HT1080 (cell line): ENCODE measurements around the gene PARK7. TPM values are rescaled to one million over a fixed set of nuclear protein-coding genes. Genes with fewer than 3 reads are reported as not detected.
A peak's percentile ranks its signal among the peaks of the same experiment; 100 is the strongest.

Experiments used
- DNase-seq: peaks from one replicate; pipeline ENCODE4 v3.0.0-alpha.2; 2015; ENCODE audit warnings: low read depth
- total RNA-seq: library from RNA; depleted of rRNA; stranded (reverse); fragments of >200 nt; shearing (Covaris generic); gene quantifications from 2 replicates; pipeline ENCODE4 v1.2.3, GENCODE V29; 2014

Gene PARK7
- total RNA-seq, 1 experiment from 2014 or later = 280 TPM

DNA sequence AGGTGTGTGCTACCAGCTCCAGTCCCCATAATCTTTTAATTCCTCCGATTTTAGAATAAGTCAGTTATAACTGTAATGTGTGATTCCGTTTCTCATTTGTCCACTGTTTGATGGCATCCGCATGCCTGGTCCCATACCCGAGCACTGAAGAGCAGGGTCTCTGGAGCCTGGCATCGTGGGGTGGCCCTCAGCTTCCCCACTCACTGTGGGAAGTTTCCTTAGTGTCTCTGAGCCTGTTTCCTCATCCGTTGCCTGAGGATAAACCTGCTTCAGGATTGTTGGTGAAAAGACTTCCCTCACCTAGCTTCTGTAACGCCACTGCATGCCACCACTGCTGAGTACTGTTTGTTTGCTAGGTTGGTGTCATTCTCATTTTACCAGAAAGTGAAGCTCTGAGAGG is 19.5 kb downstream of the PARK7 start:
- DNase-seq = no peak

DNA sequence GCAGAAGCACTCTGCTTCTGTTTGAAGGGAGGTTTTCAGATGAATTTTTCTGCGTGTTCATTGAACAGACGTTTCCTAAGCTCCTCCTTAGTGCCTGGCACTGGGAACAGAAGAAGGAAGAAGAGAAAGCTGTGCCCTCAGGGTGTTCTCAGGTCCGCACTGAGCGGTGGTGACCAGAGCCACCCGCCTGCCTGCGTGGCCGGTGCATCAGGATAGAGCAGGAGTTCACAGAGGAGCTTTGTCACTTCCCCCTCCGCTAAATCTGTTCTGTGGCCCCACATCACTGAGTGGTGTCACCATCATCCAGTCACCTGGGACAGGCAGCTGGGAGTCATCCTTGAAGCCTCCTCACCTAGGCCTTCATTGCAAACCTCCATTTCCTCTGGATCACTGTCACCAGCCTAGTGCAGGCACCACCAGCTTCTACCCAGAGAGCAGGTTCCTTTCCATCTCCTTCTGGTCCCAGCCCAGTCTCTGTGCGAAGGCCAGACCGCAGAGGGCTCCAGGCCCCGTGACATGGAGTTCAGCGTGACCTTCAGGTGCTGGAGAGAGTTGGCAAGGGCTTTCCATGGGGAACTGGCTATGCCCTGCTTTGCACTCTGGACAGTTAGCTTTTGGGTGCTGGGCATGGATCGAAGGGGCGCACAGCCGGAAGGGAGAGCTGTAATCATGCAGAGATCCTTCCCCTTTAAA is 21.7 kb downstream of the PARK7 start:
- DNase-seq = no peak

DNA sequence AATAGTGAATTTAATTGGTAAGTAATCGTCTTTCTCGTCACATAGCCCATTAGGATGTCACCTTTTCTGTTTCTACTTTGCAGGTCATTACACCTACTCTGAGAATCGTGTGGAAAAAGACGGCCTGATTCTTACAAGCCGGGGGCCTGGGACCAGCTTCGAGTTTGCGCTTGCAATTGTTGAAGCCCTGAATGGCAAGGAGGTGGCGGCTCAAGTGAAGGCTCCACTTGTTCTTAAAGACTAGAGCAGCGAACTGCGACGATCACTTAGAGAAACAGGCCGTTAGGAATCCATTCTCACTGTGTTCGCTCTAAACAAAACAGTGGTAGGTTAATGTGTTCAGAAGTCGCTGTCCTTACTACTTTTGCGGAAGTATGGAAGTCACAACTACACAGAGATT is 23.3 kb downstream of the PARK7 start:
- DNase-seq = no peak

GRCh38 chr1:7985851-7986612 is 24.5 kb downstream of the PARK7 start:
- DNase-seq = no peak

DNA sequence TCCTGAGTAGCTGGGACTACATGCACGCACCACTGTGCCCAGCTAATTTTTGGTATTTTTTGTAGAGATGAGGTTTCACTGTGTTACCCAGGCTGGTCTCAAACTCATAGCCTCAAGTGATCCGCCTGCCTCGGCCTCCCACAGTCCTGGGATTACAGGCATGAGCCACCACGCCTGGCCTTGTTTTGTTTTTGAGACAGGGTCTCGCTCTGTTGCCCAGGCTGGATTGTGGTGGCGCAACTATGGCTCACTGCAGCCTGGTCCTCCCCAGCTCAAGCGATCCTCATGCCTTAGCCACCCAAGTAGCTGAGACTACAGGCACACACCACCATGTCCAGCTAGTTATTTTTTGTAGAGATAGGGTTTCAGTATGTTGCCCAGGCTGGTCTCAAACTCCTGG is 26.0 kb downstream of the PARK7 start:
- DNase-seq = no peak

DNA sequence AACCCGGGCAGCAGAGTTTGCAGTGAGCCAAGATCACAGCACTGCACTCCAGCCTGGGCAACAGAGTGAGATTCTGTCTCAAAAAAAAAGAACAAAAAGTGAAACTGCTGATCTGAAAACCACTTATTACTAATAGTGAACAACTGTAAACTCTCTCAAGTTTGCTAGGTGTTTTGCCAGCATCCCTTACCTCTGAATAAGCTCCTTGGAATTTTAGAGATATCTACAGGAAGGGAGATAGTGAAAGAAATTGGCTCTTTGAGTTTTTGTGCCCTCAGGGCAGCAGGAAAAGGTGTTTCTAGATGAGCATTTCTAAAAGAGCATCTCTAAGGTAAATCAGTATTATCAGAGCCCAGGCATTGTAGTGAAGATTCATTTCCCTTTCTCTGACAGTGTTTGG is 27.1 kb downstream of the PARK7 start:
- no peak for DNase-seq

DNA sequence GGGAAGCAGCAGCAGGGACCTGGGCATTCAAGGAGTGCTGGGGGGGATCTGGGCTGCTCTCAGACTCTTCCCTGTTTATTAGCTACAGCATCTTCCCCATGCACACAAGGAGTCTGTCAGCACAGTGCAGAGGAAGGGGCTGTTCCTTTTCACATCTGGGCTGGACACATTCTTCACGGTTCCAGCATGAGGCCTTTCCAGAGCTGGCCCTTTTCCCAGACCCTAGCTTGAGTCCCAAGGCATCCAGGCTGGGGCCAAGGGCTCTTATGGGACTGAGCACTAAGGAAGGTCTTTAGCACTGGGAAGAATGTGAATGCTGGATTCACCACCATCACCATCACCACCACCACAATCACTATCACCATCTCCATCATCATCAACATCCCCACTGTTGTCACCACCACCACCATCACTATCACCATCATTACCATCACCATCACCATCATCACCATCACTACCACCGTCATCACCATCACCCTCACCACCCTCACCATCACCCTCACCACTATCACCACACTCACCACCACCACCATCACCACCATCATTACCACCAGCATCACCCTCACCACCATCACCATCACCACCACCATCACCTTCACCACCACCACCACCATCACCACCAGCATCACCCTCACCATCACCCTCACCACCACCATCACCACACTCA is 28.4 kb downstream of the PARK7 start:
- DNase-seq = no peak

GRCh38 chr1:7991504-7992440 is 30.3 kb downstream of the PARK7 start:
- DNase-seq = no peak

DNA sequence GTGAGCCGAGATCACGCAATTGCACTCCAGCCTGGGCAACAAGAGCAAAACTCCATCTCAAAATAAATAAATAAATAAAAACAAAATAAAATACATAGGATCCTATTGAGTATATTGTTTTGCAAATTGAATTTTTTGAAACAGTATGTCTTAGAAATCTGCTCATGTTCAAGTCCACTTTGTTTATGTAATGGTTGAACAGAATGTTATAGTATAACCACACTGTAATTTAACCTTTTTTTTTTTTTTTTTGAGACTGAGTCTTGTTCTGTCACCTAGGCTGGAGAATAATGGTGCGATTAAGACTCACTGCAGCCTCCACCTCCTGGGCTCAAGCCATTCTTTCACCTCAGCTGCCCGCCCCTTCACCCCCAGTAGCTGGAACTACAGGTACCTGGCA is 31.4 kb downstream of the PARK7 start:
- DNase-seq = no peak

GRCh38 chr1:7993593-7994479 is 32.3 kb downstream of the PARK7 start:
- DNase-seq = peak; percentile 76

GRCh38 chr1:7994827-7995226 is 33.3 kb downstream of the PARK7 start:
- no peak for DNase-seq

GRCh38 chr1:7995437-7995836 is 33.9 kb downstream of the PARK7 start:
- DNase-seq = no peak

GRCh38 chr1:8002329-8002910 is 40.9 kb downstream of the PARK7 start:
- no peak for DNase-seq

DNA sequence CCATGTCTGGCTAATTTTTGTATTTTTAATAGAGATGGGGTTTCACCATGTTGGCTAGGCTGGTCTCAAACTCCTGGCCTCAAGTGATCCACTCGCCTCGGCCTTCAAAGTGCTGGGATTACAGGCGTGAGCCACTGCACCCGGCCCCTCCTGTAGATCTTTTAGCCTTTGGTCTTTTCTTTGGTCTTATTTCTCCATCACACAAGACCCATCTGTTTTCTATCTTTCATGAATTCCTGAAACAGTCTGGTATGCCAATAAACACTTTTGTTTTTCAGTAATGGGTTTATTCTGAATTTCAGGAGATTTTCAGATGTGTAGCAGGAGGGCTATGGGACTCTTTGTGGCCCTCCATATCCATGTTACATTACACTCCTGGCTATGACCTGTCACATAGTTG is 41.4 kb downstream of the PARK7 start:
- no peak for DNase-seq

DNA sequence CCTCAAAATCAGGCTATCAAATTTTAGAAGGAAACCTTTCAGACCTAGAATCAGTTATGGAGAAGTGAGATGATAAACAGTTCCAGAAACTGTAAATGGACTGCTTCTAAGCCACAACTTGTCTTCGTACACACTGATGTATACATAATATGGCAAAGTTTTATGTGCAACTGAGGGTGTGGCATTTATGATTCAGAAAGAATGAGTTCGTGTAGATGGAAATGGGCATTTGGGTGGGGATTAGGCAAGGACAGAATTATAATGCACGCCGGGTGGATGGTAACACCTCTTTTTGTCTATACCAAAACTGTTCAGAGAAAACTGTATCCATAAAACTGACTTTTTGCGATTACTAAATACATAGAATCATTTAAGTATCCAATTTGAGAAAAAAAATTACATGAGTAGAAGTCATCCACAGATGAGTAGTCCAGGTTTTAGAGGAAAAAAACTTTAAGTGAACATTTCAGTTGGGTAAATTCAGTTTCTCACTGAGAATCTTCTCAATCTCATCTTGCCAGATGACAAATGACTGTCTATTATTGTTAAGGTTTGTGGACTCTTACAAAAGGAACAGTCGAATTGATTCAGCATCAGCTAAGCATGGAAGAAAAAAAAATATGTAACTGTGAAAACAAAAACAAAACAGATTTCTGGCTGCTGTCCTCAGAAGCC is 42.1 kb downstream of the PARK7 start:
- DNase-seq = no peak

DNA sequence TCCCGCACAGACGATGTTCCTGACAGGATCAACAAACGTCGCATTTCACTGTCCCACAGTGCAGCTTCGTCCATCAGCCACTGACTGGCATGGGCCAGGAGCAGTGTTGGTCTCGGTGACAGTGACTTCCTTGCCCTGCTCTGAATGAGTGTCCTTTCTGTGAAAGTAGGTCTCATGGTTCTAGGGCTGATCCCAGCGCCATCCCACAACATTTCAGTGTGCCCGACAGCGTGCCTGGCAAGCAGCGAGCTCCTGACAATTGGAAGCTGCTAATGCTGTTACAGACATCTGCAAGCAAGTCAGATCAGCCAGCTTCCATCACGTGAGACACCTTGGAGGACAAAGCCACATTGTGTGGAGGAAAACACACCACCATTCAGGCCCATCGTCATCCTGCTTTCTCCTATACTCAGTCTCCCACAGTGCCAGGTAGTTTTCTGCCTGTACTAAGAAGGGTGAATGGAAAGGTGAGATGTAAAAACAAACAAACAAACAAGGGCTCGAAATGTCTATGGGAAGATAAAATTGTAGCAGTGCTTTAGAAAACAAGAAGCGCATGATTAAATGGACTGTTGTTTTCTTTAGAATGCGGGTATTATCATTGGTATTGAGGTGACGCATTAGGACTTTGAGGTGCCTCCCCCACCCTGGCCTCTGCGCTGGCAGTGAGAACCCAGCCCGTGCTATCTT is 42.7 kb downstream of the PARK7 start:
- no peak for DNase-seq

DNA sequence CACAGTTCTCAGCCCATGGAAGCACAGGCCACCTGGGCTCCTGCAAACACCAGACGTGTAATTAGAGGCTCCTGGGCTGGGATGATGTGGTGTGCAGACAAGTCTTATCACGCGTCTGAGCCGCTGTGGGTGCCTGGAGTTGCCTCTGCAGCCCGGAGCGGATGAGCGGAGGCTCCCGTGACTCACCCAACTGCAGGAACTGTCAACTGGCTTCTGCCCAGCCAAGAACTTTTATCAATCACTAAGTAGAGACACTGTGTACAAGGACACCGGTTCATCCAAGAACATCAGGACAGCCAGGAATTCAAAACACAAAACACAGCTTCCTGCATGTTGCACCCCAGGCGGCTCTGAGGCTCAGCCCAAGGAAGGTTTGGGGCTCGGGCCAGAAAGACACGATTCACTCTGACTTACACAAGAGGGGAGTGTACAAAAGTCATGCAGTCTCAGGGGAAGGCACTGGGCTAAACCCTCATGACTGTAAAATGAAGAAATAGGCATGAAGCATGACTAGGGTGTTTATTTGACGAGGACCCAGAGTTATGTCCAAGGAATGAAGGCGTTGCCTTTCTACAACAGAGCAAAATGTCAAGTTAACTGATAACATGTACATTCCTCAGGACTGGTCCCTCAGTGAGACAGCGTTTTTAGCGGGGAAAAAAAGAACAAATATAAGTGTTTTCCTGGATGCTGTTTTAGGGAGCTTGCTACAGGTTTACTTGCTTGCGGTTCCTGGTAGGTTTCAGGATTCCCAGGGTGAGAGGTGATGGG is 43.5 kb downstream of the PARK7 start:
- peak; percentile 94 for DNase-seq
